Keratinocyte (primary cell): ENCODE data around the gene KRT78. TPM values are rescaled to one million over a fixed set of nuclear protein-coding genes. Genes with fewer than 3 reads are reported as not detected.

ENCODE experiments used
- DNase-seq: peaks from one replicate; pipeline ENCODE4 v3.0.0-alpha.2; 2011; ENCODE audit warnings: low read depth, missing footprints, low spot score
- FAIRE-seq: peaks from 2 replicates; lab custom pipeline; 2011; peaks lifted over from hg19 to GRCh38; lab: Jason Lieb, UNC
- H2AFZ ChIP-seq: 2 replicates; pipeline ENCODE4 v1.6.0; 2012; ENCODE audit warnings: low read length, control low read depth, inconsistent platforms; ENCODE audit not compliant: control insufficient read depth
- H3K27ac ChIP-seq: 2 replicates; pipeline ENCODE4 v1.5.1; 2011; ENCODE audit warnings: low read length; ENCODE audit not compliant: control insufficient read depth, insufficient read depth
- H3K27me3 ChIP-seq: 3 replicates; pipeline ENCODE4 v1.6.0; 2011; ENCODE audit warnings: low read length; ENCODE audit not compliant: control insufficient read depth, insufficient read depth; ENCODE audit errors: extremely low read depth
- H3K36me3 ChIP-seq, 2 experiments: 2 replicates in 1 of 2; 3 replicates in 1 of 2; pipeline ENCODE4 v1.5.1; 2011; ENCODE audit warnings: low read length in 2 of 2, mild to moderate bottlenecking in 1 of 2; ENCODE audit not compliant: control insufficient read depth in 2 of 2, insufficient read depth in 2 of 2; ENCODE audit errors: extremely low read depth in 1 of 2
- H3K4me1 ChIP-seq: 3 replicates; pipeline ENCODE4 v1.5.1; 2011; ENCODE audit warnings: low read length; ENCODE audit not compliant: control insufficient read depth, insufficient read depth; ENCODE audit errors: extremely low read depth
- H3K4me2 ChIP-seq: 3 replicates; pipeline ENCODE4 v1.6.0; 2011; ENCODE audit warnings: low read depth, low read length; ENCODE audit not compliant: control insufficient read depth, insufficient read depth; ENCODE audit errors: extremely low read depth
- H3K4me3 ChIP-seq, 3 experiments: fragments of 200-600 bp in 1 of 3; sonication (generic) in 1 of 3; 2 replicates in 2 of 3; 3 replicates in 1 of 3; pipeline ENCODE4 v1.5.1; 2011 to 2016; ENCODE audit warnings: low read length in 3 of 3, mild to moderate bottlenecking in 3 of 3, control low read depth in 2 of 3, inconsistent platforms in 1 of 3, low read depth in 1 of 3, mixed read lengths in 1 of 3, mixed run types in 1 of 3, moderate library complexity in 1 of 3; ENCODE audit not compliant: control insufficient read depth in 2 of 3, insufficient read depth in 2 of 3; ENCODE audit errors: extremely low read depth in 1 of 3
- H3K79me2 ChIP-seq: 2 replicates; pipeline ENCODE4 v1.6.0; 2012; ENCODE audit warnings: low read length; ENCODE audit not compliant: control insufficient read depth, insufficient read depth
- H3K9ac ChIP-seq: 3 replicates; pipeline ENCODE4 v1.6.0; 2011; ENCODE audit warnings: low read length; ENCODE audit not compliant: control insufficient read depth, insufficient read depth; ENCODE audit errors: extremely low read depth
- H3K9me1 ChIP-seq: 3 replicates; pipeline ENCODE4 v1.6.0; 2011; ENCODE audit warnings: low read length; ENCODE audit not compliant: control insufficient read depth, insufficient read depth; ENCODE audit errors: extremely low read depth
- H3K9me3 ChIP-seq: 2 replicates; pipeline ENCODE4 v1.5.1; 2012; ENCODE audit warnings: low read depth, low read length; ENCODE audit not compliant: control insufficient read depth
- H4K20me1 ChIP-seq: 3 replicates; pipeline ENCODE4 v1.6.0; 2011; ENCODE audit warnings: low read length; ENCODE audit not compliant: control insufficient read depth, insufficient read depth; ENCODE audit errors: extremely low read depth
- EZH2 ChIP-seq: IDR thresholded peaks from one replicate; pipeline ENCODE4 v1.6.1; 2012; ENCODE audit warnings: inconsistent platforms, mild to moderate bottlenecking, low read length, moderate library complexity
- dilution Hi-C: fragments of 300-500 bp; cut with MboI; formaldehyde crosslinking; loops from one replicate; pipeline ENCODE4 v1.7.0; 2020; ENCODE audit warnings: low sequenced_read_pairs; ENCODE audit not compliant: extremely low pct_ligation_motif_present
- polyA plus RNA-seq, 5 experiments: library from polyadenylated mRNA; depleted of rRNA in 3 of 5; stranded (reverse) in 3 of 5; stranded (forward) in 1 of 5; unstranded in 1 of 5; fragments of >200 nt; gene quantifications; 1 replicate in 1 of 5; 2 replicates in 3 of 5; 3 replicates in 1 of 5; pipeline versions ENCODE4 v1.2.1 to v1.2.3, GENCODE V29; 2011 to 2012; ENCODE audit warnings: missing spikeins in 2 of 5, low read depth in 1 of 5, low replicate concordance in 1 of 5
- TF ChIP-seq, protein P1 (sequence below), 3 experiments: IDR thresholded peaks in 1 of 3; conservative IDR thresholded peaks in 1 of 3; optimal IDR thresholded peaks in 1 of 3; 2 replicates in 2 of 3; 3 replicates in 1 of 3; pipeline versions ENCODE3 to v1.5.1; 2011; ENCODE audit warnings: low read length in 3 of 3, mild to moderate bottlenecking in 3 of 3, moderate library complexity in 2 of 3, control low read depth in 1 of 3, inconsistent platforms in 1 of 3; ENCODE audit not compliant: insufficient read depth in 2 of 3; ENCODE audit errors: extremely low read depth in 1 of 3

Gene KRT78
- polyA plus RNA-seq, 1 donor (not counting 4 experiments of a cell fraction or from before 2014, with no cell fraction given): 0.96 TPM

- Histone ChIP-seq H3K36me3 (no peaks in the 10 kb centered on the region), H3K9me3 (no peaks in the 10 kb centered on the region), H3K79me2 (no peaks in the 10 kb centered on the region), H4K20me1 (peaks cover 4% of the 10 kb centered on the region), H3K27ac (no peak overlapping the region), H3K27me3 (peaks cover 35% of the 10 kb centered on the region), H2AFZ (no peak overlapping the region), H3K9ac (no peak overlapping the region), H3K9me1 (no peaks in the 10 kb centered on the region), H3K4me3 (no peak overlapping the region), H3K4me1 (no peaks in the 10 kb centered on the region), H3K4me2 (no peak overlapping the region)
- no peak for TF ChIP-seq EZH2
- TF ChIP-seq, protein P1, sequence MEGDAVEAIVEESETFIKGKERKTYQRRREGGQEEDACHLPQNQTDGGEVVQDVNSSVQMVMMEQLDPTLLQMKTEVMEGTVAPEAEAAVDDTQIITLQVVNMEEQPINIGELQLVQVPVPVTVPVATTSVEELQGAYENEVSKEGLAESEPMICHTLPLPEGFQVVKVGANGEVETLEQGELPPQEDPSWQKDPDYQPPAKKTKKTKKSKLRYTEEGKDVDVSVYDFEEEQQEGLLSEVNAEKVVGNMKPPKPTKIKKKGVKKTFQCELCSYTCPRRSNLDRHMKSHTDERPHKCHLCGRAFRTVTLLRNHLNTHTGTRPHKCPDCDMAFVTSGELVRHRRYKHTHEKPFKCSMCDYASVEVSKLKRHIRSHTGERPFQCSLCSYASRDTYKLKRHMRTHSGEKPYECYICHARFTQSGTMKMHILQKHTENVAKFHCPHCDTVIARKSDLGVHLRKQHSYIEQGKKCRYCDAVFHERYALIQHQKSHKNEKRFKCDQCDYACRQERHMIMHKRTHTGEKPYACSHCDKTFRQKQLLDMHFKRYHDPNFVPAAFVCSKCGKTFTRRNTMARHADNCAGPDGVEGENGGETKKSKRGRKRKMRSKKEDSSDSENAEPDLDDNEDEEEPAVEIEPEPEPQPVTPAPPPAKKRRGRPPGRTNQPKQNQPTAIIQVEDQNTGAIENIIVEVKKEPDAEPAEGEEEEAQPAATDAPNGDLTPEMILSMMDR (optimal IDR thresholded peaks at IDR 0.05 in 1 of 3, IDR thresholded peaks at IDR 0.05 in 1 of 3, conservative IDR thresholded peaks at IDR 0.05 in 1 of 3; ENCODE audit: extremely low read depth in 1 of 3, insufficient read depth in 2 of 3, low read length in 3 of 3): no peak
- FAIRE-seq (no peak), DNase-seq (no peak)
- dilution Hi-C loops: no loop called here
These were observed 30.4 kb downstream of the KRT78 start for GRCh38 chr12:52818388-52818787.

DNA sequence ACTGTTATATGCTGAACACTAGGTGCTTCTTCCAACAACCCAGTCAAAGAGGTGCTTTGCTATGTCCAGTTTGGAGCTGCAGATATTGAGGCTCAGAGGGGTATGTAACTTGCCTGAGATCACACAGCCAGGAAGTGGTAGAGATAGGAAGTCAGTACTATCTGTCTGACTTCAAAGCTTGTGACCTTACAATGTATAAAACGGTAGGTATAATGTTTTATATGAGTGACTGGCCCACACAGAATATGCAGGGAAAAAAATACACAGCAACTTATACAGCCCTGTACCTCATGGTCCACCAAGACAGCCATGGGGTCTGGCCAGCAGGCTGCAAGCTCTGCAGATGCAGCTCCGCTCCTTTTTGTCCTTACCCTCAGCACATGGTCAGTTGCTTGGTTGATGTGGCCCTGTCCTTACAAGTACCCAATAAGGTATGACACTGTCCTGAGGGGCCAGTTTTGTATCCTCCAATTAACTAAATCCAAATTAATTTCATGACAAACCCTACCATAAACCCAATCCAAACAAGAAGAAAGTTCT is 31.0 kb downstream of the KRT78 start:
- H3K4me1 ChIP-seq: no peaks in the 10 kb centered on the region
- dilution Hi-C loops: no loop called here
- no peaks in the 10 kb centered on the region for H3K9me1 ChIP-seq
- TF ChIP-seq, protein P1 (optimal IDR thresholded peaks at IDR 0.05 in 1 of 3, IDR thresholded peaks at IDR 0.05 in 1 of 3, conservative IDR thresholded peaks at IDR 0.05 in 1 of 3; ENCODE audit: extremely low read depth in 1 of 3, insufficient read depth in 2 of 3, low read length in 3 of 3): no peak
- TF ChIP-seq EZH2: no peak
- FAIRE-seq (no peak), DNase-seq (no peak)
- no peaks in the 10 kb centered on the region for H3K9me3 ChIP-seq
- H3K27ac ChIP-seq: no peak overlapping the region
- H3K4me3 ChIP-seq: no peak overlapping the region
- H4K20me1 ChIP-seq: peaks cover 4% of the 10 kb centered on the region
- peaks cover 37% of the 10 kb centered on the region for H3K27me3 ChIP-seq
- no peak overlapping the region for H2AFZ ChIP-seq
- H3K4me2 ChIP-seq: no peak overlapping the region
- no peaks in the 10 kb centered on the region for H3K36me3 ChIP-seq
- H3K9ac ChIP-seq: no peak overlapping the region
- H3K79me2 ChIP-seq: no peaks in the 10 kb centered on the region
